ENCODE data around the gene TTLL12. TPM values are rescaled to one million over a fixed set of nuclear protein-coding genes. Genes with fewer than 3 reads are reported as not detected.

TTLL12 gene
- total and polyA plus RNA-seq, 2 of the 8 experiments (the other 6 are each of a cell fraction or from before 2014, with no cell fraction given) = 101 to 124 TPM

DNA sequence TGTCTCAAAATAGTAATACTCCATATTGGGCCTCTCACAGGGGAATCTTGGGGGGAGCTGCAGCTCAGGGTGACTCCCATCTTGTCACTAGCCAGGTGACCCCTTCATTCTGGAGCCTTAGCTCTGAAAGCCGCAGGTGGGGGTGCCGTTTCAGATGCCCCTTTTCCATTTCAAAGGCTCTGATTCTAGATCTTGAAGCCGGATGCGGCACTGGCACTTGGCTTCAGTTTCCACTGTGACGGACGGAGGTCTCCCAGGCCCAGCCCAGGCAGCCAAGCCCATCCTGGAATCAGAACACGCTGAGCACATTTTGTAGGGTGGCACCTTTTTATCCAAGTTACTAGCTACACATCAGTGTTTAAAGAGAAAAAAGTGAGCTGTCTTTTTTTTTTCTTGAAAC, 70.0 kb downstream of the TTLL12 start (continued):
- TF ChIP-seq, protein P1, sequence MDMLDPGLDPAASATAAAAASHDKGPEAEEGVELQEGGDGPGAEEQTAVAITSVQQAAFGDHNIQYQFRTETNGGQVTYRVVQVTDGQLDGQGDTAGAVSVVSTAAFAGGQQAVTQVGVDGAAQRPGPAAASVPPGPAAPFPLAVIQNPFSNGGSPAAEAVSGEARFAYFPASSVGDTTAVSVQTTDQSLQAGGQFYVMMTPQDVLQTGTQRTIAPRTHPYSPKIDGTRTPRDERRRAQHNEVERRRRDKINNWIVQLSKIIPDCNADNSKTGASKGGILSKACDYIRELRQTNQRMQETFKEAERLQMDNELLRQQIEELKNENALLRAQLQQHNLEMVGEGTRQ (IDR thresholded peaks at IDR 0.05; ENCODE audit: low read length) = no peak
- TF ChIP-seq YY1 (IDR thresholded peaks at IDR 0.05; ENCODE audit: low read depth, low read length) = no peak
- no peak for TF ChIP-seq EZH2 (IDR thresholded peaks at IDR 0.05; ENCODE audit: low read depth, low read length, severe bottlenecking)
- no peak for TF ChIP-seq FOSL1 (IDR thresholded peaks at IDR 0.05; ENCODE audit: insufficient read depth, low read depth, low read length)
- no peak for TF ChIP-seq BCL11A (IDR thresholded peaks at IDR 0.05; ENCODE audit: low read depth in 2 of 2, low read length in 2 of 2)
- TF ChIP-seq NANOG (IDR thresholded peaks at IDR 0.05; ENCODE audit: insufficient read depth, low read depth, low read length, poor library complexity, severe bottlenecking) = no peak
- TF ChIP-seq CEBPB (IDR thresholded peaks at IDR 0.05; ENCODE audit: low read depth, low read length) = no peak
- no peak for TF ChIP-seq TAF7 (optimal IDR thresholded peaks at IDR 0.05; ENCODE audit: borderline replicate concordance, low read depth, low read length)
- no peak for TF ChIP-seq TCF12 (IDR thresholded peaks at IDR 0.05; ENCODE audit: low read depth, low read length)
- no peak for TF ChIP-seq SAP30 (IDR thresholded peaks at IDR 0.05; ENCODE audit: insufficient read depth, insufficient replicate concordance, low read length)

Other genes starting within 250 kb of the TTLL12 start
- 62.6 and 64.2 TPM in 2 replicates for gene PACSIN2, start 172.0 kb downstream of the TTLL12 start, total RNA-seq (2021; fragmentation: NEBNext Ultra II Directional; extraction: Animal tissue kit (Norgen Biotek cat#: 25700))
- 44.8 and 57.8 TPM in 2 replicates for gene PACSIN2, start 172.0 kb downstream of the TTLL12 start, polyA plus RNA-seq (2011; rRNA removed)
- 4.1 and 5.0 TPM in 2 replicates for gene TTLL1, start 97.7 kb downstream of the TTLL12 start, total RNA-seq (2021; fragmentation: NEBNext Ultra II Directional; extraction: Animal tissue kit (Norgen Biotek cat#: 25700))
- gene TTLL1, start 97.7 kb downstream of the TTLL12 start, polyA plus RNA-seq (2011; rRNA removed) = 13.8 and 17.3 TPM in 2 replicates
- 2.1 and 3.3 TPM in 2 replicates for gene BIK, start 76.4 kb downstream of the TTLL12 start, total RNA-seq (2021; fragmentation: NEBNext Ultra II Directional; extraction: Animal tissue kit (Norgen Biotek cat#: 25700))
- gene BIK, start 76.4 kb downstream of the TTLL12 start, polyA plus RNA-seq (2011; rRNA removed) = 5.5 and 9.1 TPM in 2 replicates
- gene MCAT, start 43.7 kb downstream of the TTLL12 start, total RNA-seq (2021; fragmentation: NEBNext Ultra II Directional; extraction: Animal tissue kit (Norgen Biotek cat#: 25700)) = 13.7 and 15.8 TPM in 2 replicates
- 17.4 and 20.8 TPM in 2 replicates for gene MCAT, start 43.7 kb downstream of the TTLL12 start, polyA plus RNA-seq (2011; rRNA removed)
- 19.2 and 19.9 TPM in 2 replicates for gene TSPO, start 35.6 kb downstream of the TTLL12 start, total RNA-seq (2021; fragmentation: NEBNext Ultra II Directional; extraction: Animal tissue kit (Norgen Biotek cat#: 25700))
- gene TSPO, start 35.6 kb downstream of the TTLL12 start, polyA plus RNA-seq (2011; rRNA removed) = 51.5 and 63.4 TPM in 2 replicates
- gene SCUBE1, start 156.2 kb upstream of the TTLL12 start, total RNA-seq (2021; fragmentation: NEBNext Ultra II Directional; extraction: Animal tissue kit (Norgen Biotek cat#: 25700)) = 4.9 and 5.5 TPM in 2 replicates
- 2.3 and 5.4 TPM in 2 replicates for gene SCUBE1, start 156.2 kb upstream of the TTLL12 start, polyA plus RNA-seq (2011; rRNA removed)
- gene MPPED1, start 224.9 kb upstream of the TTLL12 start, total RNA-seq (2021; fragmentation: NEBNext Ultra II Directional; extraction: Animal tissue kit (Norgen Biotek cat#: 25700)) = 0.37 TPM in 1 of 2 replicates, not detected in the other
- 0.13 and 0.29 TPM in 2 replicates for gene MPPED1, start 224.9 kb upstream of the TTLL12 start, polyA plus RNA-seq (2011; rRNA removed)